ENCODE measurements around the gene KPNA1.

KPNA1 gene

DNA sequence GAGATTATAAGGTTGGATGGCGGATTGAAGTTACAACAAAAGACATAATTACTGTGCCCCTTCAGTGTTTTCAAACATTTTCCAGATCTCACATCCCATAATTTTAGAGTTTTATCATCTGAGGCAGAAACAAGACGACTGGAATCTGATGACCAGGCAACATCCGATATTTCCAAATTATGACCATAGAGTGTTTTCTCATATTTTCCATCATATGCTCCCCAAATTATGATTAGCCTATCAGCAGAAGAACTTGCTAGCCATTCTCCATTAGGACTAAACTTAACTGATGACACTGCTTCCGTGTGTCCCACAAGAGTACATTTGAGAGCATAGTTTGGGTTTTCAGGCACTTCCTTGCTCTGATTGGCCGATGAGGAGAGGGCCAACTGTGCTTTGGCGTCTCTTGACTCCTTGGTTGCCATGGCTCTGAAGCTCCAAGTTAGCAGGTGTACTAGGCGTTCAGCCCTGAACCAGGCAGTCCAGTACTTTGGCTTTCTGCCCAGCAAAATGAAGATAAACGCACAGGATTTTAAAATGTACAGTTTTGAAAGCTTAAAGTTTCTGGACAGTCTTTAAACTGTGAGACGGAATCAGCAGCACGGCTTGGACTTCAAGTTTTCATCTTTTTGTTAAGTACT lies 99.5 kb downstream of the KPNA1 start:
- peak in 1 of 2 donors; percentile 13 for DNase-seq (ENCODE audit: low read depth in 2 of 2)

DNA sequence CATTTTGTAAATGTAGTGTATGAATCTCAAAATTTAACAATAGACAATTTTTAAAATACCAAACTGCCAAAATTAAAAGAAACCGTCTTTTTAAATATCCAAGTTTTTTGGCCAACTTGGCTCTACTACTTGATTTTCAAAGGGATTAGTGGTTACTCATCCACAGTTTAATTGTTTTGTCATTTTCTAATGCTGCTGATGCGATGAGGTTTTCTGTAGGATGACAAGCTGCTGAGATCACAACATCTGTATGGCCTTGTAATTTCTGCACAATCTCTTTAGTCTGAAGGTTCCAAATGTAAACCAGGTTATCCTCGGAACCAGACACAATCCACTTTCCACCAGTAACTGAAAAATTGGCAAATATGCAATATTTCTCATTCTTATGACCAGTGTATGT lies 100.3 kb downstream of the KPNA1 start:
- DNase-seq (ENCODE audit: low read depth in 2 of 2) = no peak

GRCh38 chr3:122410639-122411038 lies 104.1 kb downstream of the KPNA1 start:
- no peak for DNase-seq (ENCODE audit: low read depth in 2 of 2)

GRCh38 chr3:122410111-122410510 lies 104.6 kb downstream of the KPNA1 start:
- DNase-seq (ENCODE audit: low read depth in 2 of 2) = no peak

- DNase-seq (ENCODE audit: low read depth in 2 of 2) = no peak
These were observed 105.3 kb downstream of the KPNA1 start for GRCh38 chr3:122409446-122409845.

DNA sequence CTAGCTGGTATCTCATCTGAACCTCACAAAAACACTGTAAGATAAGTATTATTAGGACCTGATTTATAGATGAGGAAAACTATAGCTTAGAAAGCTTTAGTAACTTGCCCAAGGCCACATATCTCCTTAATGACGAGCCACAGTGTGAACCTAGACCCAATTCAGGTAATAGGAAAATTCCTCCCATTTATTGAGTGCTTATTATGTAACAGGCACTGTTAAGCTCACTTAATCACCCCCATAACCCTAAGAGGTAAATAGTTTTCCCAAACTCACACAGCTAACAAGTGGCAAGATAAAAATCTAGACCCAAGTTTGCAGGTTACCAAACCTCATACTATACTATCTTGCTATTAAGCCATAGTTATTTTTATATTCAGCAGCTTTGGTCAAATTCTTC lies 106.8 kb downstream of the KPNA1 start:
- DNase-seq (ENCODE audit: low read depth in 2 of 2) = no peak

GRCh38 chr3:122406198-122406597 lies 108.5 kb downstream of the KPNA1 start:
- no peak for DNase-seq (ENCODE audit: low read depth in 2 of 2)

GRCh38 chr3:122405015-122405414 lies 109.7 kb downstream of the KPNA1 start:
- DNase-seq (ENCODE audit: low read depth in 2 of 2) = no peak

DNA sequence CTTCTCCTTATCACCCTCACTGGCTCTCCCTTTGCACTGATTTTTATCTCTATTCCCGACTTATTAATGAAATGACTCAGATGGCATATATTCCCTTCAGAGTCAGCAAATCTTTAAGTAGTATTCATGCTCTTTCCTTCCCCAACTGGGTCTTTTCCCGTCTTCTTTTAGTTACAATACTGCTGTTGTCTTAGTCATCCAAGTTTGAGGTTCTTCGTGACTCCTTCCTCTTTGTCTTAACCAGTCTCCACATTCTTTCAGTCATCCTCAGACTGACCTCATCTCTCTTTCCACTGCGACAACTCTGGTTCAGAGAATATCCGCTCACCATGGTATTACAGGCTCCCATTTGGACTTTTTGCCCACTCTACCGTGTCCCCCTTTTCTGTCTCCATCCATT lies 111.2 kb downstream of the KPNA1 start:
- no peak for DNase-seq (ENCODE audit: low read depth in 2 of 2)

DNA sequence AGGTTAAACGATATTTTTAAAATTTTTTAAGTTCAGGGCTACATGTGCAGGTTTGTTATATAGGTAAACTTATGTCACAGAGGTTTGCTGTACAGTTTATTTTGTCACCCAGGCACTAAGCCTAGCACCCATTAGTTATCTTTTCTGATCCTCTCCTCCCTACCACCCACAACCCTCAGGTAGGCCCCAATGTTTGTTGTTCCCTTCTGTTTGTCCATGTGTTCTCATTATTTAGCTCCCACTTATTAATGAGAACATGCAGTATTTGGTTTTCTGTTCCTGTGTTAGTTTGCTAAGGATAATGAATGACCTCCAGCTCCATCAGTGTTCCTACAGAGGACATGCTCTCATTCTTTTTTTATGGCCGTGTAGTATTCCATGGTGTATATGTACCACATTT lies 115.8 kb downstream of the KPNA1 start:
- DNase-seq (ENCODE audit: low read depth in 2 of 2) = no peak

- no peak for DNase-seq (ENCODE audit: low read depth in 2 of 2)
These were observed 117.5 kb downstream of the KPNA1 start for GRCh38 chr3:122397201-122397600.

DNA sequence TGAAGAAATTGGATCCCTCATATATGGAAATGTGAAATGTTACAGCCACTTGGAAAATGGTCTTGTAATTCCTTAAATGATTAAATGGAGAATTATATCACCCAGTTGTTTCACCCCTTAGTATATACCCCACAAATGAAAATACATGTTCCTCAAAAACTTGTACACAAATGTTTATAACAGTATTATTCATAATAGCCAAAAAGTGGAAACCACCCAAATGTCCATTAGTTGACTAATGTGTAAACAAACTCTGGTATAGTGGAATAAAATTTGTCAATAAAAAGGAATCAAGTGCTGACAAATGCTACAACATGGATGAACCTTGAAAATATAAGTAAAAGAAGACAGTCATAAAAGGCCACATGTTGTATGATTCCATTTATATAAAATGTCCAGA lies 118.2 kb downstream of the KPNA1 start:
- no peak for DNase-seq (ENCODE audit: low read depth in 2 of 2)

DNA sequence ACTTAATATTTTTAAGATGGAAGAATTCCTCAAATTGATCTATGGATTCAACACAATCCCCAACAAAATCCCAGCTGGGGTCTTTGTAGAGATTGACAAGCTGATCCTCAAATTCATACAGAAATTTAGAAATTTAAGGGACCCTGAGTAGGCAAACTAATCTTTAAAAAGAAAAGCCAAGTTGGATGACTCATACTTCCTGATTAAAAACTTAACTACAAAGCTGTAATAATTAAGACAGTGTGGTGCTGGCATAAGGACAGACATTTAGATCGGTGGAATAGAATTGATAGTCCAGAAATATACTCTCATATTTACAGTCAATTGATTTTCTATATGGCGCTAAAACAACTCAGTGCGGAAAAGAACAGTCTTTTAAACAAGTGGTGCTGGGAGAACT lies 119.2 kb downstream of the KPNA1 start:
- DNase-seq (ENCODE audit: low read depth in 2 of 2) = no peak

DNA sequence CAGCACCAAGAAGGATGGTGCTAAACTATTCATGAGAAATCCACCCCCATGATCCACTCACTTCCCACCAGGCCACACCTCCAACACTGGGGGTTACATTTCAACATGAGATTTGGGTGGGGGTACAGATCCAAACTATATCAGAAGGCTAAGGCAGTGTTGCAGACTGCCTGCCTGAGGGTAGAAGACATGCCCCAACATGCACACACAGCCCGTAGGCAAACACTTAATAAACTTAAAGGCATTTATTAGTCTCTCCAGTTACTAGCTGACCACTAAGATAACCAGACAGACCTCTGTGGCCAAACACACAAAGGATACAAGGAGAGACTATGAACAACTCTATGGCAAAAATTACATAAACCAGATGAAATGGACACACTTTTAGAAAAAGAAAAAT lies 120.6 kb downstream of the KPNA1 start:
- DNase-seq (ENCODE audit: low read depth in 2 of 2) = no peak

- no peak for DNase-seq (ENCODE audit: low read depth in 2 of 2)
These were observed 121.6 kb downstream of the KPNA1 start for GRCh38 chr3:122392868-122393844.

DNA sequence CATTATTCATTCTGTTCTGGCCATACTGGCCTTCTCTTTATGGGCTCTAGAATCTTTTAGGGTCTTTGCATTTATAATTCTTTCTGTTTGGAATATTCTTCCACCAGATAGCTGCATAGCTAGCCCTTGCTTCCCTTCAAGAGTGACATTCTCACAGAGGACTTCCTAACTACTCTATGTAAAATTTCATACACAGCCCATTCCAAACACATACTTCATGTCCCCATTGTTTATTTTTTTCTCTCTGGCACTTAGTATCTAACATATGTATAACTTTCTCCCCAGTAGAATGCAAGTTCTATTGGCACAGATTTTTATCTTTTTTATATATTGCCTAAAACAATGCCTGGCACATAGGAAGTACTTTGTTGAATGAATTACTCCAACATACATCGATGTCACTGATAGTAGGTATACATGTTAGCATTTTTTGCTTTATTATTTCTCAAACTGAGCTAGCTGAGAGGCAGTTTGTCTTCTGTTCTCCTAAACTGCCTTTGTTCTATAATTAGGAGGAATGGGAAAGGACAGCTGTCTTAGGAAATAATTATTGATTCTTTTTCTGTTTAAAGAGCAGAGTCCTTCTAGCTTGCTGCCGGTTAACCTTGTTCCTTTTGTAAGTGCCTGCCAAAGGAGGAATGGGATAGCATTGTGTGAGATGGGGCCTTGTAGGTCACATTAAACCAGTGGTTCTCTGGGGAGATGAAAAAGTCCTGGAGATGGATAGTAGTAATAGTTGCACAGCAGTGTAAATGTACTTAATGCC lies 122.9 kb downstream of the KPNA1 start:
- DNase-seq (ENCODE audit: low read depth in 2 of 2) = no peak

- DNase-seq (ENCODE audit: low read depth in 2 of 2) = no peak
These were observed 124.1 kb downstream of the KPNA1 start for GRCh38 chr3:122390665-122391064.

GRCh38 chr3:122389892-122390291 lies 124.8 kb downstream of the KPNA1 start:
- no peak for DNase-seq (ENCODE audit: low read depth in 2 of 2)

- no peak for DNase-seq (ENCODE audit: low read depth in 2 of 2)
These were observed 125.5 kb downstream of the KPNA1 start for GRCh38 chr3:122389197-122389596.

- no peak for DNase-seq (ENCODE audit: low read depth in 2 of 2)
These were observed 127.0 kb downstream of the KPNA1 start for GRCh38 chr3:122387709-122388108.

- peak; percentile 86 to 91 for DNase-seq (ENCODE audit: low read depth in 2 of 2)
These were observed 130.7 kb downstream of the KPNA1 start, which contains the start of gene FAM162A for GRCh38 chr3:122383771-122384697. TSS of gene FAM162A (plus strand) at chr3:122384182. CDS start at chr3:122384266, 84 bp downstream.

All from stimulated activated CD4-positive, alpha-beta T cell treated with anti-CD3 and anti-CD28 coated beads, Interleukin-1b, Interleukin-23, amount 100 ng/mL, for 4 hours (primary cell).